Measurements from ENCODE around the gene SNCAIP.

The SNCAIP gene

GRCh38 chr5:122311961-122312590 is at the start of gene SNCAIP:
Gene SNCAIP (plus strand): TSS chr5:122312237. CDS start chr5:122391135, 78,898 bp downstream.
- DNase-seq, result no peak

DNA sequence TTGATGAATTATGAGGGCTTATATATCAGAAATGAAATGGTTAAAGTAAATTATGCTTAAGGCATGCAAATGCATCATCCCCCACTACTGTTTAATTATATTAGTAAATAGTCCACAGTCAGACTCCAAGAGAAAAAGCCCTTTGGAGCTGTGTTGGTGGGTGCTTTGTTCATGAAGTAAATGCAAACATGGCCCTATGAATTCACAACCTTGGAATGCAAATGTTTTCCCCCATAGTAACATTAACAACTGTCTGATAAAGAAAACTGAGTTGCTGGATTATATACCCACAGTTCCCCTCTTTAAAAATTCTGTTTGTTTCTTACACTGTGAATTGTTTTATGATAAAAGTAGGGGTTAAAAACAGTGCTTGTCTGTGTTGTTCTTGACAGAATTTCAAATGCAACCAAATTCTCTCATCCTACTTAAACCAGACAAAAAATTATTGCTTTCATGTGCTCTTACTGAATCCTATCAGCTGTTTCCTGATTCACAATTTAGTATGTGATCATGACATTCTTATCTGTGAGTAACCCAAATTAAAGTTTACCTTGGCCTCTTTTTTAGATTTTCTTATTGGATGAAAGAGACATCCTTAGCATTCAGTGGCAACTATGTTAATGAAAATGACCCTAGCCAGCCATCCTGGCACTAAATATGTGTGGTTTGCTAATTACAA is 48.5 kb upstream of the SNCAIP start:
- no peak for DNase-seq

DNA sequence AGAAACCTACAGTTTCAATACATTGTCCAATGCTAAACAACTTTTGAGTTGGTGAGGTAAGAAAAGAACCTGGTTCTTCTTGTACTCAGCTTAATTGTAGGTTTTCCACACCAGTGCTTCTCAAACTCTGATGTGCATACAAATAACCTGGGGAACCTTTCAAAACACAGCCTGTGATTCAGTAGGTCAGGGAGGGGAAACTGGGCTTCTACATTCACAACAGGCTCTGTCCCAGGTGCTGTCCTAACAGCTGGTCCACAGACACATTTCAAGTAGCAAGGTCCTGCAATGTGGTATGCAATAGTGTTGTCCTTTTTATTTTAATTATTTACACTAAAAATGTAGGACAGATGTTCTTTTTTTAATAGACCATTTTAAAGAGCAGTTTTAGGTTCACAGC is 47.4 kb upstream of the SNCAIP start:
- DNase-seq, result no peak

GRCh38 chr5:122267185-122267584 is 44.9 kb upstream of the SNCAIP start:
- peak; percentile 0 for DNase-seq

DNA sequence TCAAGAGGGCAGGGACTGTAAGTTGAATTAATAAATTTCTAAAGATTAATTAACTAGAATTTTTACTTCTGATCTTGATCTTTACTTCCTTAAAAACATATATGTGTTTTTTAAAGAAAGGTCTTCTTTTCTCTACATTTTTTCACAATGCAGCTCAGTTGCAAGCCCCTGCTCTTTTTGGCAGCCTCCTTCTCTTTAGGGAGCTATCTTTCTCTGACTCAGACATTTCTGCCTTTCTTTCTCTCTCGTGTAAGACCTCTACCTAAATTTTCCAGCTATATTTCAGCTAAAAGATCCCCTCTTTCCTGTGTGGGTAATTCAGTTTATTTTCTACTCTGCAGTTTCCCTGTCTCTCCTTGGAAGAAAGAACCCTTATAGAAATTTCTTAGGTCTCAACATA is 38.3 kb upstream of the SNCAIP start:
- no peak for DNase-seq

GRCh38 chr5:122283592-122283991 is 28.4 kb upstream of the SNCAIP start:
- DNase-seq, result no peak

- no peak for DNase-seq
Observed at GRCh38 chr5:122286541-122286940, 25.5 kb upstream of the SNCAIP start.

GRCh38 chr5:122287101-122287500 is 24.9 kb upstream of the SNCAIP start:
- DNase-seq, result no peak

GRCh38 chr5:122291000-122291901 is 20.8 kb upstream of the SNCAIP start:
- DNase-seq, result no peak

GRCh38 chr5:122292332-122292731 is 19.7 kb upstream of the SNCAIP start:
- no peak for DNase-seq

GRCh38 chr5:122295138-122295537 is 16.9 kb upstream of the SNCAIP start:
- peak; percentile 30 for DNase-seq

GRCh38 chr5:122296871-122297270 is 15.2 kb upstream of the SNCAIP start:
- no peak for DNase-seq

- DNase-seq, result no peak
Observed at GRCh38 chr5:122297587-122298298, 14.3 kb upstream of the SNCAIP start.

DNA sequence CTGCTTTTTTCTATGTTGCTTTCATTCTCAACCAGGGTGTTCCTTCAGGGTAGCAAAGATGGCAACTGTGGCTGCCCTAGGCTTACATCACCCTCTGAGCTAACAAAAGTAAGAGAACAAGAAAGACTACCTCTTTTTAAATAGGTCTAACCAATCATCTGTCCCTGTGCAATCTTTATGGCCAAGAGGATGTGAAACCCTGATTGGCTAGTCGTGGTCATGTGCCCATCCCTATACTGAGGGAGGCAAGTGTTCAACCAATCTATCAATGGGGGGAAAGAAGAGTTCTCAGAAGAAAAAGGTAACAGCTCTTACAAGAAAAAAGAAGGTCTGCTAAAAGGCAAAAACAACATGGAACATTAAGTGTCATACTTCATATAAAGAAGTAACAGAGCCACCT is 11.7 kb upstream of the SNCAIP start:
- DNase-seq, result peak; percentile 26

DNA sequence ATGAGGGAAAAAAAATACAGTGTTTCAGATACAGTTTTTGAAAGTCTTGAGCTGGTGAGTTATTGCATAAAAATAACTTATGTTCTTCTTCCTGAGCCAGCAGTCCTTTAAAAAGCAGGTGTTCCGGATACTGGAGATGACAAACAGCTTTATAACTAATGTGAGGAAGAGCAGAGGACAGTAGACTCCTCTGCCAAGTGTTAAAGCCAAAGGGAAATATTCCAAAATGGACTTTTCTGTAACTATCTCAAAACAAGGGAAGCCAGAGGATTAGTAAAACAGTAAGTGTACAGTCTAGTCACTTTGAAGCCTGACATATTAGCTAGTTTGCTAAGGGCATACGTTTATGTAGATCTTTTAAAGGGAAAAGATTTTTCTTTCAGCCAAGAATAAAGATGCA is 11.0 kb upstream of the SNCAIP start:
- no peak for DNase-seq

DNA sequence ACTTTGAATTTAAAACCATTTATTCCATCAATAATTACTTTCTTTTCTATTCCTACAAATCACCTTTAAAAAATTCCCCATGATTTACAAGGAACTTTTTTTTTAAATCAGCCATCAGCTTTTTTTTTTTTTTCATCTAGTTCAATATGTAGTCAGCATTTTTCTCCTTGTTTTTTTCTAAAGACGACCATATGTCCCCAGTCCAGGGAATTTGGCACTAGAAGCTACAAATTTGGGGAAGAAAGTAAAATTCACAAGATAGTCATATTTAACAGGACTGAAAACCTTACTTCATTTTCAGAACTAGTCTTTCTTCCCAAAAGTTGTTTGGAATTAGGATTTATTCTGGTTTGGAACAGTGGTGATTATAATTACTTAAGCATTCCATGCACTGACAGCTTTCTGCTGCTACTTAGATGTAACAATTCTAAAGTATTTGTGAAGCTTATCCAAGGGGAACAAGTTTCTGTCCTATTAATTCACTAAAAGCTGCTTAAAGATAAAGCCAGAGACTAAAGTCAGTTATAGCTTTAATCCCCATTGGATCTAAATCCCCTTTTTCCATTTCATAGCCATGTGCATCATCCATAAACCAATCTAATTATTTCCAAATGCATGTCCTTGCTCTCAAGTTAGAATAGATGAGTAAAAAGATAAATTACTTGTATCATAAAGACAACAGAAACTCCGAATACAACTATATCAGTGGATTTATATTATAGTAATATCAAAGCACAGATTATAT is 7.4 kb upstream of the SNCAIP start:
- DNase-seq, result no peak

DNA sequence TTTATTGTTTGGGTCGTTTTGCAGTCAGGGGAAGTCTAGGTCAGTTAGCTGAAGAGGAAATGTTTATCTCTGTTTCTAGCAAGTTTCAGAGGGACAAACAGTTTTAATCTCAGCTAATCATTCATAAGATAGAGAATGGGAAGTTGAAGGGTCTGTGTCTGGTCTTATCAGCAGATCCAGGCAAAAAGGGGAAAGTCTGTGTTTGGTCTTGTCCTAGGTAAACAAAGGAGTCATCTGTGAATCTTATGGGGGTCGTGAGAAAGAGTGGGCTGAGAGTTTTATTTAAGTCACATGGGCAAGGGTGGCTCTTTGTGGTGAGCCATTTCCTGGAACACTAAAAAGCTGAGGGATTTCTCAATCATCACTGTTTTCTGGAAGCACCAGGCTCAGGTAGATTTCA is 5.6 kb upstream of the SNCAIP start:
- DNase-seq, result peak; percentile 0

- no peak for DNase-seq
Observed at GRCh38 chr5:122310889-122311288, 1.1 kb upstream of the SNCAIP start.

DNA sequence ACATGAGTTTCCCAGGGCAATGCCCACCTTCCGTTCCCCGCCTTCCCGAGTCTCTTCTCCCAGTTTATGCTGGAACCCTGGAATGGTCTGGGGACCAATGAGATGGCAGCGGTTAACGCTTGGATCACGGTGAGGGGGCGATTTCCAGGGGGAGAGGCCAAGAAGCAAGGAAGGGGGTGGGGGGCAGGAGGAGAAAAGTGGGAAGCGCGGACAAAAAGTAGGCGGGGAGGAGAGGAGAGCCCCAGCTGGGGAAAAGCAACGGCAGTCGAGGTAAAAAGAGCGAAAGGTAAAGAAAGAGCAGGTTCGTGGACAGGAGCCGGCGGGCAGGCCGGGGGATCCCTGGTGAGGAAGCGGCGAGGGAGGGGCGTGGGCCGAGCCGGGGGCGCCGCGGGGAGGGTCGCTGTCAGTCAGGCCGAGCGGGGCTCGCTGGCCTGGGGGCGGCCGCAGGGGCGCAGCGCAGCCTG is 508 bp upstream of the SNCAIP start:
- no peak for DNase-seq

GRCh38 chr5:122312591-122313406 is 762 bp downstream of the SNCAIP start:
- peak; percentile 3 for DNase-seq

- no peak for DNase-seq
Observed at GRCh38 chr5:122314036-122314435, 2.0 kb downstream of the SNCAIP start.

All from OCI-M1 (cell line).